ENCODE data around the gene DHDDS.

Gene DHDDS

DNA sequence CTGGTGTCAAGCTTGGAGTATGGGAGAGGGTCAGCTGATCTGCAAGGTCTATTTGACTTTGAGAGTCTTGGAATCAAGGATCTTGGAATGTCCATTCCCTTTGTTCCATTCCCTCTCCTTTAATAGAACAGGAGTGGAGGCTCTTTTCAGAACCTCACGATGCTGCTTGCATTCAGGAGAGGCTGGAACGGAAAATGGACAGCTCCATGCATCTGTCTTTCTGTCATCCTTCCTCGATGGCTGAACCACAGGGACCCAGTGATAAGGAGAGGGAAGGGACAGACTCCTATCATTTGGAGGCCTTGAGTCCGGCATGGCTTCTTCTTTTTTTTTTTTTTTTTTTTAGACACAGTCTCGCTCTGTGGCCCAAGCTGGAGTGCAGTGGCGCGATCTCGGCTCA is 36.4 kb upstream of the DHDDS start:
- TF ChIP-seq CTCF (conservative IDR thresholded peaks at IDR 0.05; ENCODE audit: low read length), result 0 out of 2 replicates have a peak, but pooled peaks have one; percentile 3
- no peak for DNase-seq (ENCODE audit: low read depth)
- H3K4me3 ChIP-seq (ENCODE audit: low read length), result no peak overlapping the region

DNA sequence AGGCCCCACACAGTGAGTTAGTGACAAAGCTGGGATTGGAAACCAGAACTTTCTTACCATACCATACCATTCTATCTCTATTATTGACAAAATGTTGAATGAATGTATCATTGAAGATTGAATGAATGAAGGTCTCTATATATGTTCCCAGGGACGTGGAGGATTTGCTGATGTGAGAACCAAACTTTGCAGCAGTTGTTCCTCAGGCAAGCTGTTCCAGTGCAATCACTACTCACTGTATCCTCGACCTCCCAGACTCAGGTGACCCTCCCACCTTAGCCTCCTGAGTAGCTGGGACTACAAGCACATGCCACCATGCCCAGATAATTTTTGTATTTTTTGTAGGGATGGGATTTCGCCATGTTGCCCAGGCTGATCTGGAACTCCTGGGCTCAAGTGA is 33.1 kb upstream of the DHDDS start:
- H3K4me3 ChIP-seq (ENCODE audit: low read length), result no peak overlapping the region
- no peak for DNase-seq (ENCODE audit: low read depth)
- no peak for TF ChIP-seq CTCF (conservative IDR thresholded peaks at IDR 0.05; ENCODE audit: low read length)

DNA sequence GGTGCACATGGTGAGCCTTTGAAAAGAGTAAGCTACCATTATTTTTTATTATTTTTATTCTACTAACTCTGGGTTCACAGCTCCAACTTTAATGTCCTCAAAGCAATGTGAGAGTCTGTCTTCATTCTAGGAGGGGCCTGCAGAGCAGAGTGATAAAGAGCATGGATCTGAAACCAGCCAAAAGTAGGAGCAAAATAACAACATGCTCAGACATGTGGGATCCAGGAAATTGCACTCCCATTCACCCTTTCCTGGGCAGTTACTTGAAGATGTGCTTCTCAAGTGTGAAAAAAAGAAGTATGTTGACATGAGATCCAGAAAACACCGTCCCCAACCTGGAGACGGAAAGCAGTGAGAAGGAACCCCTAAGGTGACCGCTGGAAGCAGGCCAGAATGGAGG is 30.2 kb upstream of the DHDDS start:
- no peak for DNase-seq (ENCODE audit: low read depth)
- H3K4me3 ChIP-seq (ENCODE audit: low read length), result no peak overlapping the region
- no peak for TF ChIP-seq CTCF (conservative IDR thresholded peaks at IDR 0.05; ENCODE audit: low read length)

DNA sequence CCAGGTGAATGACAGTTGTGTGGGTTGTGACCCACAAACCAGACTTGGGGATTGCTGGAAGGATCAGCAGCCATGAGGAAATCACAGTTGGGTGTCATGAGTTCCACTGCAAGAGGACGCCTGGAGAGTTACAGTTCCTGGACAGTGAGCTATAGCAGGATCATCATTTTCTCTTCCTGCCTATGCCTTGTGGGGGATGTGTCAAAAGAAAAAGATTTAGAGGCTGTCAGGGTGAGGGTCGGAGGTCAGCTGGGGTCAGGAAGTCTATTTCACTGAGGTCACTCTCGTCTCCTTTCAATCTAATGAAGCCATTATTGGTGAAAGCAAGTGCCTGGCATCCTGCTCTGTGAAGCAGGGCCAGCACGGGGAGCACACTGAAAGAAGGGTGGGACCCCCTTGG is 28.5 kb upstream of the DHDDS start:
- no peak for TF ChIP-seq CTCF (conservative IDR thresholded peaks at IDR 0.05; ENCODE audit: low read length)
- DNase-seq (ENCODE audit: low read depth), result no peak
- no peak overlapping the region for H3K4me3 ChIP-seq (ENCODE audit: low read length)

DNA sequence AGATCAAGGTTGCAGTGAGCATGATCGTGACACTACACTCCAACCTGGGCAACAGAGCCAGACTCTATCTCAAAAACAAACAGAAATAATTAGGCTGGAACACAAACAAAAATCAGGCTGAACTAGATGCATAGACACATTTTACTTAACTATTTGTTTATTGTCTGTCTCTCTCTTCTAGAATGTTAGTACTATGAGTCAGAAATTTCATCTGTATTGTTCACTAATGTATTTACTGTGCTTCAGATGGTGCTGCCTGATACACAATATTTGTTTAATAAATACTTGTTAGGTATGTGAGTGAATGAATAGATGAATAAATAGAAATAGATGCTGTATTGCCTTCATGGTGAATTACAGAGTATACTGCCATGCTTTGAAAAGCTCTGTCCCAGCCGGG is 27.5 kb upstream of the DHDDS start:
- no peak for TF ChIP-seq CTCF (conservative IDR thresholded peaks at IDR 0.05; ENCODE audit: low read length)
- no peak for DNase-seq (ENCODE audit: low read depth)
- no peak overlapping the region for H3K4me3 ChIP-seq (ENCODE audit: low read length)

GRCh38 chr1:26405281-26405915 is 26.7 kb upstream of the DHDDS start:
- DNase-seq (ENCODE audit: low read depth), result no peak
- TF ChIP-seq CTCF (conservative IDR thresholded peaks at IDR 0.05; ENCODE audit: low read length), result no peak
- H3K4me3 ChIP-seq (ENCODE audit: low read length), result no peak overlapping the region

GRCh38 chr1:26408604-26409003 is 23.5 kb upstream of the DHDDS start:
- peak; percentile 61 for DNase-seq (ENCODE audit: low read depth)
- no peak overlapping the region for H3K4me3 ChIP-seq (ENCODE audit: low read length)
- TF ChIP-seq CTCF (conservative IDR thresholded peaks at IDR 0.05; ENCODE audit: low read length), result no peak
